Smooth muscle cell (in vitro differentiated cells): Measurements from ENCODE around the gene ZBTB7C. TPM values are rescaled to one million over a fixed set of nuclear protein-coding genes. Genes with fewer than 3 reads are reported as not detected.

Experiments
- DNase-seq: peaks from one replicate; lab custom pipeline; 2025; ENCODE audit not compliant: unreplicated experiment; lab: John Stamatoyannopoulos, UW
- H2AFZ ChIP-seq: fragments of 200-600 bp; sonication (generic); 2 replicates; pipeline ENCODE4 v1.6.0; 2016; ENCODE audit warnings: antibody characterized with exemption, low read depth, mild to moderate bottlenecking
- H3F3A ChIP-seq: fragments of 200-600 bp; sonication (generic); 2 replicates; pipeline ENCODE4 v1.6.0; 2017; ENCODE audit warnings: antibody characterized with exemption, low read depth
- H3K27ac ChIP-seq: fragments of 200-600 bp; sonication (generic); 2 replicates; pipeline ENCODE4 v1.5.1; 2016; ENCODE audit warnings: low read depth, mild to moderate bottlenecking
- H3K27me3 ChIP-seq: fragments of 200-600 bp; sonication (generic); 2 replicates; pipeline ENCODE4 v1.6.1; 2016; ENCODE audit warnings: low read depth, mild to moderate bottlenecking
- H3K36me3 ChIP-seq: fragments of 200-600 bp; sonication (generic); 2 replicates; pipeline ENCODE4 v1.5.1; 2016; ENCODE audit warnings: low read depth
- H3K4me1 ChIP-seq: fragments of 200-600 bp; sonication (generic); 2 replicates; pipeline ENCODE4 v1.5.1; 2016; ENCODE audit warnings: low read depth
- H3K4me2 ChIP-seq: fragments of 200-600 bp; sonication (generic); 2 replicates; pipeline ENCODE4 v1.6.0; 2016; ENCODE audit warnings: mild to moderate bottlenecking
- H3K4me3 ChIP-seq: fragments of 200-600 bp; sonication (generic); 2 replicates; pipeline ENCODE4 v1.5.1; 2016; ENCODE audit warnings: mild to moderate bottlenecking
- H3K79me2 ChIP-seq: fragments of 200-600 bp; sonication (generic); 2 replicates; pipeline ENCODE4 v1.6.0; 2016; ENCODE audit warnings: low read depth, mild to moderate bottlenecking
- H3K9ac ChIP-seq: fragments of 200-600 bp; sonication (generic); 2 replicates; pipeline ENCODE4 v1.6.0; 2016; ENCODE audit warnings: low read depth
- H3K9me3 ChIP-seq: fragments of 200-600 bp; sonication (generic); replicated peaks from 2 replicates; pipeline ENCODE4 v1.5.1; 2016; ENCODE audit warnings: low read depth
- H4K20me1 ChIP-seq: fragments of 200-600 bp; sonication (generic); 2 replicates; pipeline ENCODE4 v1.6.0; 2016; ENCODE audit warnings: low read depth
- CTCF ChIP-seq: fragments of 200-600 bp; sonication (generic); IDR thresholded peaks from 2 replicates; pipeline ENCODE4 v1.5.1; 2017; ENCODE audit warnings: borderline replicate concordance, mild to moderate bottlenecking, antibody characterized with exemption; ENCODE audit not compliant: insufficient read depth, poor library complexity, severe bottlenecking
- WGBS: methylation state at CpG from one replicate; pipeline ENCODE4 v1.1.7; 2016; ENCODE audit warnings: low lambda C conversion rate; 5-methylcytosine and 5-hydroxymethylcytosine counted together
- polyA plus RNA-seq: library from polyadenylated mRNA; unstranded; fragments of >200 nt; fragmentation: Nextera tagmentation; extraction: Ambion mirVana; gene quantifications from 2 replicates; pipeline ENCODE4 v1.2.1, GENCODE V29; 2016
- total RNA-seq: library from RNA; depleted of rRNA; stranded (reverse); fragments of >200 nt; gene quantifications from 2 replicates; pipeline ENCODE4 v1.2.3, GENCODE V29; 2014

ZBTB7C gene
- total and polyA plus RNA-seq, 2 experiments from 2014 or later, result 0.48 to 0.63 TPM

GRCh38 chr18:48217258-48218250, 191.6 kb downstream of the ZBTB7C start:
- no peak for DNase-seq
- H3K79me2 ChIP-seq, result no peaks in the 10 kb centered on the region
- no peak overlapping the region for H3K4me2 ChIP-seq
- WGBS, result 88% methylated on average over 15 of the region's 15 CpGs
- no peaks in the 10 kb centered on the region for H3K36me3 ChIP-seq
- H3K27ac ChIP-seq, result no peak overlapping the region
- no peak for TF ChIP-seq CTCF
- no peaks in the 10 kb centered on the region for H4K20me1 ChIP-seq
- peaks cover 2% of the 10 kb centered on the region for H3K27me3 ChIP-seq
- H3K4me3 ChIP-seq, result no peak overlapping the region
- H2AFZ ChIP-seq, result no peak overlapping the region
- no peaks in the 10 kb centered on the region for H3K4me1 ChIP-seq
- H3K9me3 ChIP-seq, result no peaks in the 10 kb centered on the region
- no peaks in the 10 kb centered on the region for H3F3A ChIP-seq
- no peak overlapping the region for H3K9ac ChIP-seq

GRCh38 chr18:48216639-48217257, 192.4 kb downstream of the ZBTB7C start:
- Histone ChIP-seq H2AFZ (no peak overlapping the region), H3K9ac (no peak overlapping the region), H3K36me3 (no peaks in the 10 kb centered on the region), H3K9me3 (no peaks in the 10 kb centered on the region), H3K4me2 (no peak overlapping the region), H3K27me3 (no peaks in the 10 kb centered on the region), H3K4me1 (no peaks in the 10 kb centered on the region), H3K27ac (no peak overlapping the region), H3F3A (no peaks in the 10 kb centered on the region), H4K20me1 (no peaks in the 10 kb centered on the region), H3K79me2 (no peaks in the 10 kb centered on the region), H3K4me3 (no peak overlapping the region)
- DNase-seq, result no peak
- 92% methylated on average over 9 of the region's 9 CpGs for WGBS
- no peak for TF ChIP-seq CTCF

- DNase-seq, result no peak
- Histone ChIP-seq H3K4me3 (no peak overlapping the region), H3K9ac (no peak overlapping the region), H3K27ac (no peak overlapping the region), H3K9me3 (no peaks in the 10 kb centered on the region), H3K36me3 (no peaks in the 10 kb centered on the region), H3K27me3 (no peaks in the 10 kb centered on the region), H3K79me2 (no peaks in the 10 kb centered on the region), H3K4me1 (no peaks in the 10 kb centered on the region), H4K20me1 (no peaks in the 10 kb centered on the region), H2AFZ (no peak overlapping the region), H3K4me2 (no peak overlapping the region), H3F3A (no peaks in the 10 kb centered on the region)
- 84% methylated on average over 9 of the region's 9 CpGs for WGBS
- no peak for TF ChIP-seq CTCF
Measured at GRCh38 chr18:48215876-48216638, 193.1 kb downstream of the ZBTB7C start.
